ENCODE results near the gene DNM3.

DNM3 gene

GRCh38 chr1:172125812-172126430 is 284.6 kb downstream of the DNM3 start:
- no peak for TF ChIP-seq TAF1 (IDR thresholded peaks at IDR 0.05; ENCODE audit: low read depth)
- no peak for TF ChIP-seq EP300 (IDR thresholded peaks at IDR 0.05; ENCODE audit: borderline replicate concordance)
- TF ChIP-seq NFIC (IDR thresholded peaks at IDR 0.05): no peak
- TF ChIP-seq ZBTB7A (IDR thresholded peaks at IDR 0.05; ENCODE audit: low read depth): no peak
- TF ChIP-seq MAX (IDR thresholded peaks at IDR 0.05): no peak

GRCh38 chr1:172132836-172133235 is 291.5 kb downstream of the DNM3 start:
- TF ChIP-seq REST (IDR thresholded peaks at IDR 0.05; ENCODE audit: low read depth): no peak
- TF ChIP-seq EP300 (IDR thresholded peaks at IDR 0.05; ENCODE audit: borderline replicate concordance): no peak
- TF ChIP-seq TAF1 (IDR thresholded peaks at IDR 0.05; ENCODE audit: low read depth): no peak
- no peak for TF ChIP-seq YY1 (IDR thresholded peaks at IDR 0.05; ENCODE audit: low read depth)
- TF ChIP-seq ZBTB7A (IDR thresholded peaks at IDR 0.05; ENCODE audit: low read depth): no peak
- no peak for TF ChIP-seq CREB1 (IDR thresholded peaks at IDR 0.05; ENCODE audit: low read depth)
- no peak for TF ChIP-seq NFIC (IDR thresholded peaks at IDR 0.05)
- TF ChIP-seq FOXM1 (IDR thresholded peaks at IDR 0.05; ENCODE audit: borderline replicate concordance, low read depth): no peak
- no peak for TF ChIP-seq TEAD4 (IDR thresholded peaks at IDR 0.05)
- TF ChIP-seq RAD21 (IDR thresholded peaks at IDR 0.05; ENCODE audit: low read depth): no peak
- no peak for TF ChIP-seq CEBPB (IDR thresholded peaks at IDR 0.05)

- TF ChIP-seq TEAD4 (IDR thresholded peaks at IDR 0.05) (no peak), NFIC (IDR thresholded peaks at IDR 0.05) (no peak), YY1 (IDR thresholded peaks at IDR 0.05; ENCODE audit: low read depth) (no peak), TCF12 (IDR thresholded peaks at IDR 0.05; ENCODE audit: low read depth) (no peak)
These were observed 292.9 kb downstream of the DNM3 start for GRCh38 chr1:172134087-172134731.

GRCh38 chr1:172135076-172135672 is 293.9 kb downstream of the DNM3 start:
- no peak for TF ChIP-seq TAF1 (IDR thresholded peaks at IDR 0.05; ENCODE audit: low read depth)
- TF ChIP-seq RAD21 (IDR thresholded peaks at IDR 0.05; ENCODE audit: low read depth): peak; percentile 57
- no peak for TF ChIP-seq REST (IDR thresholded peaks at IDR 0.05; ENCODE audit: low read depth)

GRCh38 chr1:172135978-172136610 is 294.8 kb downstream of the DNM3 start:
- no peak for TF ChIP-seq NFIC (IDR thresholded peaks at IDR 0.05)
- no peak for TF ChIP-seq REST (IDR thresholded peaks at IDR 0.05; ENCODE audit: low read depth)
- TF ChIP-seq TAF1 (IDR thresholded peaks at IDR 0.05; ENCODE audit: low read depth): no peak
- no peak for TF ChIP-seq EP300 (IDR thresholded peaks at IDR 0.05; ENCODE audit: borderline replicate concordance)
- TF ChIP-seq TCF12 (IDR thresholded peaks at IDR 0.05; ENCODE audit: low read depth): no peak
- TF ChIP-seq MAX (IDR thresholded peaks at IDR 0.05): no peak
- no peak for TF ChIP-seq EGR1 (IDR thresholded peaks at IDR 0.05)
- no peak for TF ChIP-seq RAD21 (IDR thresholded peaks at IDR 0.05; ENCODE audit: low read depth)
- TF ChIP-seq CEBPB (IDR thresholded peaks at IDR 0.05): no peak
- no peak for TF ChIP-seq TEAD4 (IDR thresholded peaks at IDR 0.05)
- no peak for TF ChIP-seq YY1 (IDR thresholded peaks at IDR 0.05; ENCODE audit: low read depth)
